Fibroblast of lung (primary cell): ENCODE measurements around the gene NDUFAB1.

ENCODE experiments used
- EZH2 ChIP-seq: IDR thresholded peaks from 2 replicates; pipeline ENCODE4 v1.5.1; 2012; ENCODE audit warnings: low read length, control low read depth, mild to moderate bottlenecking; ENCODE audit errors: missing control alignments
- TF ChIP-seq, protein P1 (sequence below), 2 donors: IDR thresholded peaks in 1 of 2; conservative IDR thresholded peaks in 1 of 2; 1 replicate in 1 of 2; 2 replicates in 1 of 2; pipeline ENCODE4 v1.5.1; 2011 to 2012; ENCODE audit warnings: low read length in 2 of 2, control low read depth in 1 of 2, inconsistent platforms in 1 of 2, low read depth in 1 of 2, mild to moderate bottlenecking in 1 of 2

DNA sequence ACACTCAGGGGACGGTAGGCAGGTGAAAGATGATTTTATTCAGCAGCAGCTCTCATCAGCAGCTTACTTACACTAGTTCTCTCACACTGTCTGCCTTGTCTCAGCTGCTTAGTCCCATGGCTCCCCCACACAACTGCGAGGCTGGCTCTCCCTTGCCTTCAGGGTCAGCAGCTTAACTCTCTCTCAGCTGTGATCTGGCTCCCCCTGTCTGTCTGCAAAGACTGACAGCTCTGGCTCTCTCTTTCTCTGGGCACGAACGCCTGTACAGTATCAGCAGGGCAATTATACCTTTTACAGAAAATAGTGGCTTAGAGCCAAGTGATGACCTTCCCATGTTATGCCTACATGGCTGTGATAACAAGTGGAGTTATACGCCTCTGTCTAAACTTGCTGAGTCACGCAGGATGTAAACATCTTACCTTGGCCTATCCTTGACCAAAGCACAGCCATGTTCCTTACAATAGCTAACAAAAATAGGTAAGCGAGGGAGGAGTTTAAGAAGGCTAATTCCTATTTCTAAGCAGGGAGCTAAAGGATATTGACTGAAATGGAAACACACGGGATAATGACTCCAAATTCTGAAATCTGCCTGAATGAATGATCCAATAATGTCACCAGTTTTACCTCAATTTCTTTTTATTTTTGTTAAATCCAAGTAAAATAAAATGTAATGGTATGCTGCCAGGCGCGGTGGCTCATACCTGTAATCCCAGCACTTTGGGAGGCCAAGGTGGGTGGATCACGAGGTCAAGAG lies 1.1 kb upstream of the NDUFAB1 start:
- TF ChIP-seq, protein P1, sequence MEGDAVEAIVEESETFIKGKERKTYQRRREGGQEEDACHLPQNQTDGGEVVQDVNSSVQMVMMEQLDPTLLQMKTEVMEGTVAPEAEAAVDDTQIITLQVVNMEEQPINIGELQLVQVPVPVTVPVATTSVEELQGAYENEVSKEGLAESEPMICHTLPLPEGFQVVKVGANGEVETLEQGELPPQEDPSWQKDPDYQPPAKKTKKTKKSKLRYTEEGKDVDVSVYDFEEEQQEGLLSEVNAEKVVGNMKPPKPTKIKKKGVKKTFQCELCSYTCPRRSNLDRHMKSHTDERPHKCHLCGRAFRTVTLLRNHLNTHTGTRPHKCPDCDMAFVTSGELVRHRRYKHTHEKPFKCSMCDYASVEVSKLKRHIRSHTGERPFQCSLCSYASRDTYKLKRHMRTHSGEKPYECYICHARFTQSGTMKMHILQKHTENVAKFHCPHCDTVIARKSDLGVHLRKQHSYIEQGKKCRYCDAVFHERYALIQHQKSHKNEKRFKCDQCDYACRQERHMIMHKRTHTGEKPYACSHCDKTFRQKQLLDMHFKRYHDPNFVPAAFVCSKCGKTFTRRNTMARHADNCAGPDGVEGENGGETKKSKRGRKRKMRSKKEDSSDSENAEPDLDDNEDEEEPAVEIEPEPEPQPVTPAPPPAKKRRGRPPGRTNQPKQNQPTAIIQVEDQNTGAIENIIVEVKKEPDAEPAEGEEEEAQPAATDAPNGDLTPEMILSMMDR (conservative IDR thresholded peaks at IDR 0.05 in 1 of 2, IDR thresholded peaks at IDR 0.05 in 1 of 2; ENCODE audit: low read depth in 1 of 2, low read length in 2 of 2) = no peak
- TF ChIP-seq EZH2 = no peak
